ENCODE results near the gene SNRNP35.

DNA sequence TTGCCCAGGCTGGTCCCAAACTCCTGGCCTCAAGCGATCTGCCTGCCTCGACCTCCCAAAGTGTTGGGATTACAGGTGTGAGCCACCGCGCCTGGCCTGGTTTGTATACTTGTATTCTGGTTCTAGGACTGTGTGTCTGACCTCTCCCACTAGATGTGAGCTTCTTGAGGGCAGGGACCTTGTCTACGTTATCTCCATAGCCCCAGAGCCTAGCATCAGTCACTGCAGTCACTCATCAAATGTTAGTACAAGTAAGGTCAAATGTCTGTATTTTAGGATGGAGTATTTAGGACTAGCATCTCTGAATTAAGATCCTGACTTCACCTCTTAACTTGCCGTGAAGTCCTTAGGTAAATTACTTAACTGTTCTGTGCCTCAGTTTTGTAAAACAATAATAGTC lies 24.3 kb upstream of the SNRNP35 start:
- TF ChIP-seq, protein P1, sequence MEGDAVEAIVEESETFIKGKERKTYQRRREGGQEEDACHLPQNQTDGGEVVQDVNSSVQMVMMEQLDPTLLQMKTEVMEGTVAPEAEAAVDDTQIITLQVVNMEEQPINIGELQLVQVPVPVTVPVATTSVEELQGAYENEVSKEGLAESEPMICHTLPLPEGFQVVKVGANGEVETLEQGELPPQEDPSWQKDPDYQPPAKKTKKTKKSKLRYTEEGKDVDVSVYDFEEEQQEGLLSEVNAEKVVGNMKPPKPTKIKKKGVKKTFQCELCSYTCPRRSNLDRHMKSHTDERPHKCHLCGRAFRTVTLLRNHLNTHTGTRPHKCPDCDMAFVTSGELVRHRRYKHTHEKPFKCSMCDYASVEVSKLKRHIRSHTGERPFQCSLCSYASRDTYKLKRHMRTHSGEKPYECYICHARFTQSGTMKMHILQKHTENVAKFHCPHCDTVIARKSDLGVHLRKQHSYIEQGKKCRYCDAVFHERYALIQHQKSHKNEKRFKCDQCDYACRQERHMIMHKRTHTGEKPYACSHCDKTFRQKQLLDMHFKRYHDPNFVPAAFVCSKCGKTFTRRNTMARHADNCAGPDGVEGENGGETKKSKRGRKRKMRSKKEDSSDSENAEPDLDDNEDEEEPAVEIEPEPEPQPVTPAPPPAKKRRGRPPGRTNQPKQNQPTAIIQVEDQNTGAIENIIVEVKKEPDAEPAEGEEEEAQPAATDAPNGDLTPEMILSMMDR (IDR thresholded peaks at IDR 0.05 in 2 of 3, conservative IDR thresholded peaks at IDR 0.05 in 1 of 3; ENCODE audit: insufficient read depth in 2 of 3, low read depth in 1 of 3, low read length in 3 of 3): no peak
- no peak for TF ChIP-seq SMC3 (conservative IDR thresholded peaks at IDR 0.05; ENCODE audit: insufficient read depth, low read depth, low read length)
- TF ChIP-seq FOXM1 (IDR thresholded peaks at IDR 0.05; ENCODE audit: low read depth): no peak
- TF ChIP-seq FOXM1 (CRISPR knock-in tag; IDR thresholded peaks at IDR 0.05; ENCODE audit: low read depth): no peak
- TF ChIP-seq MAFK (IDR thresholded peaks at IDR 0.05; ENCODE audit: low read length): no peak
- TF ChIP-seq ZBTB17 (CRISPR knock-in tag; IDR thresholded peaks at IDR 0.05): no peak
- no peak for TF ChIP-seq MAFG (tag; conservative IDR thresholded peaks at IDR 0.05)
- no peak for TF ChIP-seq MAZ (CRISPR knock-in tag; conservative IDR thresholded peaks at IDR 0.05 in 1 of 2, IDR thresholded peaks at IDR 0.05 in 1 of 2)
- no peak for TF ChIP-seq FOXK1 (CRISPR knock-in tag; IDR thresholded peaks at IDR 0.05; ENCODE audit: borderline replicate concordance)

All from K562 (cell line).